PC-3 (cell line): Measurements from ENCODE around the gene PEPD. TPM values are rescaled to one million over a fixed set of nuclear protein-coding genes. Genes with fewer than 3 reads are reported as not detected.

Experiments used
- ATAC-seq: fragments of 200-7000 bp; cut with Tn5 transposase; 2 replicates; pipeline ENCODE4 v1.9.1; 2020; ENCODE audit warnings: mild to moderate bottlenecking, moderate library complexity
- BruUV-seq: library from RNA; stranded (reverse); fragments of 400-500 nt; replicated peaks from 2 replicates; lab custom pipeline; 2021; lab: Mats Ljungman, UMichigan
- CTCF ChIA-PET: fragments of 300-600 bp; sonication (Branson Sonifier 250); formaldehyde crosslinking; loops from one replicate; lab custom pipeline; 2022; ENCODE audit warnings: antibody characterized with exemption; lab: Charles Lee
- POLR2A ChIA-PET: fragments of 300-600 bp; sonication (Branson Sonifier 250); formaldehyde crosslinking; loops from one replicate; lab custom pipeline; 2022; ENCODE audit warnings: antibody characterized with exemption; ENCODE audit not compliant: unreplicated experiment; lab: Charles Lee
- DNase-seq: peaks from one replicate; pipeline ENCODE4 v3.0.0-alpha.2; 2015
- H2AFZ ChIP-seq: fragments of 300-600 bp; sonication (generic); 2 replicates; pipeline ENCODE4 v1.6.0; 2016; ENCODE audit warnings: antibody characterized with exemption, low read length
- H3F3A ChIP-seq: fragments of 300-600 bp; sonication (generic); one replicate; pipeline ENCODE4 v1.6.0; 2017; ENCODE audit warnings: antibody characterized with exemption, low read length, control low read depth, mild to moderate bottlenecking; ENCODE audit not compliant: unreplicated experiment
- H3K27ac ChIP-seq: fragments of 300-600 bp; sonication (generic); 2 replicates; pipeline ENCODE4 v1.5.1; 2016; ENCODE audit warnings: mild to moderate bottlenecking, low read length
- H3K27me3 ChIP-seq: fragments of 300-600 bp; sonication (generic); 2 replicates; pipeline ENCODE4 v1.6.1; 2016; ENCODE audit warnings: low read length, mixed read lengths
- H3K36me3 ChIP-seq: fragments of 300-600 bp; sonication (generic); 2 replicates; pipeline ENCODE4 v1.6.1; 2016; ENCODE audit warnings: low read depth, mixed run types, low read length, mixed read lengths
- H3K4me1 ChIP-seq: fragments of 300-600 bp; sonication (generic); 2 replicates; pipeline ENCODE4 v1.5.1; 2016; ENCODE audit warnings: low read length; ENCODE audit not compliant: insufficient read depth
- H3K4me2 ChIP-seq: fragments of 300-600 bp; sonication (generic); 2 replicates; pipeline ENCODE4 v1.6.0; 2016; ENCODE audit warnings: low read length
- H3K4me3 ChIP-seq: fragments of 300-600 bp; sonication (generic); 2 replicates; pipeline ENCODE4 v1.5.1; 2016; ENCODE audit warnings: mild to moderate bottlenecking, low read length, mixed read lengths
- H3K79me2 ChIP-seq: fragments of 300-600 bp; sonication (generic); 2 replicates; pipeline ENCODE4 v1.6.1; 2017; ENCODE audit warnings: low read length, mixed read lengths
- H3K9ac ChIP-seq: fragments of 300-600 bp; sonication (generic); 2 replicates; pipeline ENCODE4 v1.6.0; 2016; ENCODE audit warnings: mild to moderate bottlenecking, low read length
- H3K9me2 ChIP-seq: fragments of 300-600 bp; sonication (generic); replicated peaks from 2 replicates; pipeline ENCODE4 v1.6.1; 2016; ENCODE audit warnings: mixed run types, low read length, mixed read lengths
- H3K9me3 ChIP-seq: fragments of 300-600 bp; sonication (generic); 2 replicates; pipeline ENCODE4 v1.6.1; 2016; ENCODE audit warnings: low read length, mixed read lengths
- H4K20me1 ChIP-seq: fragments of 300-600 bp; sonication (generic); 2 replicates; pipeline ENCODE4 v1.6.1; 2016; ENCODE audit warnings: low read length, mixed read lengths
- EZH2 ChIP-seq: fragments of 300-600 bp; sonication (generic); IDR thresholded peaks from one replicate; pipeline ENCODE4 v1.6.1; 2017; ENCODE audit warnings: antibody characterized with exemption, mild to moderate bottlenecking, low read length; ENCODE audit not compliant: unreplicated experiment
- EZH2phosphoT487 ChIP-seq: fragments of 300-600 bp; sonication (generic); IDR thresholded peaks from 2 replicates; pipeline ENCODE4 v1.6.1; 2018; ENCODE audit warnings: mild to moderate bottlenecking, antibody characterized with exemption, low read length, borderline replicate concordance
- intact Hi-C: fragments of 100-400 bp; cut with micrococcal nuclease; formaldehyde crosslinking; loops from 2 replicates; pipeline ENCODE4 v1.9.0; 2023
- total RNA-seq: library from RNA; depleted of rRNA; stranded (reverse); fragments of >200 nt; gene quantifications from 2 replicates; pipeline ENCODE4 v1.2.3, GENCODE V29; 2014
- TF ChIP-seq, protein P1 (sequence below): fragments of 300-600 bp; sonication (generic); conservative IDR thresholded peaks from 2 replicates; pipeline ENCODE4 v1.5.1; 2017; ENCODE audit warnings: antibody characterized with exemption, low read depth, mild to moderate bottlenecking, low read length

The PEPD gene
- total RNA-seq, 1 experiment from 2014 or later: 53.4 TPM

DNA sequence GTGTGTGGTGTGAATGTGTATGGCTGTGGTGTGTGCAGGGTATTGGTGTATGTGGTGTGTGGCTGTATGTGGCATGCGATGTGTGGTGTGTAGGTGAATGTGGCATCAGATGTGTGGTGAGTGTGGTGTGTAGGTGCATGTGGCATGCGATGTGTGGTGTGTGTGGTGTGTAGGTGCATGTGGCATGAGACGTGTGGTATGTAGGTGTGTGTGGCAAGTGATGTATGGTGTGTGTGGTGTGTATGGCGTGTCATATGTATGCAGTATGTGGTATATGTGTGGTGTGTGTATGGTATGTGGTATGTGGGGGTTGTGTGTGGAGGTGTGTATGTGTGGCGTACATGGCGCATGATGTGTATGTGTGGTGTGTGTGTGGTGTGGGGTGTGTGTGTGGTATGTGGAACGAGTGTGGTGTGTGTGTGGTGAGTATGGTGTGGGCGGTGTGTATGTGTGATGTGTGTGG is 63.4 kb downstream of the PEPD start:
- no peak overlapping the region for H3K9ac ChIP-seq
- no peaks in the 10 kb centered on the region for H3K79me2 ChIP-seq
- H4K20me1 ChIP-seq: no peaks in the 10 kb centered on the region
- no peak overlapping the region for H3K4me2 ChIP-seq
- no TSS peak for BruUV-seq
- ChIA-PET POLR2A (no interaction called here), CTCF (no interaction called here)
- no peak overlapping the region for H2AFZ ChIP-seq
- DNase-seq: no peak
- intact Hi-C loops: no loop called here
- no peaks in the 10 kb centered on the region for H3K9me2 ChIP-seq
- no peaks in the 10 kb centered on the region for H3K27me3 ChIP-seq
- no peaks in the 10 kb centered on the region for H3K36me3 ChIP-seq
- TF ChIP-seq EZH2: no peak
- no peak for TF ChIP-seq EZH2phosphoT487
- TF ChIP-seq, protein P1, sequence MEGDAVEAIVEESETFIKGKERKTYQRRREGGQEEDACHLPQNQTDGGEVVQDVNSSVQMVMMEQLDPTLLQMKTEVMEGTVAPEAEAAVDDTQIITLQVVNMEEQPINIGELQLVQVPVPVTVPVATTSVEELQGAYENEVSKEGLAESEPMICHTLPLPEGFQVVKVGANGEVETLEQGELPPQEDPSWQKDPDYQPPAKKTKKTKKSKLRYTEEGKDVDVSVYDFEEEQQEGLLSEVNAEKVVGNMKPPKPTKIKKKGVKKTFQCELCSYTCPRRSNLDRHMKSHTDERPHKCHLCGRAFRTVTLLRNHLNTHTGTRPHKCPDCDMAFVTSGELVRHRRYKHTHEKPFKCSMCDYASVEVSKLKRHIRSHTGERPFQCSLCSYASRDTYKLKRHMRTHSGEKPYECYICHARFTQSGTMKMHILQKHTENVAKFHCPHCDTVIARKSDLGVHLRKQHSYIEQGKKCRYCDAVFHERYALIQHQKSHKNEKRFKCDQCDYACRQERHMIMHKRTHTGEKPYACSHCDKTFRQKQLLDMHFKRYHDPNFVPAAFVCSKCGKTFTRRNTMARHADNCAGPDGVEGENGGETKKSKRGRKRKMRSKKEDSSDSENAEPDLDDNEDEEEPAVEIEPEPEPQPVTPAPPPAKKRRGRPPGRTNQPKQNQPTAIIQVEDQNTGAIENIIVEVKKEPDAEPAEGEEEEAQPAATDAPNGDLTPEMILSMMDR: no peak
- H3K9me3 ChIP-seq: no peaks in the 10 kb centered on the region
- no peaks in the 10 kb centered on the region for H3K4me1 ChIP-seq
- H3F3A ChIP-seq: no peaks in the 10 kb centered on the region
- no peak overlapping the region for H3K4me3 ChIP-seq
- no peak for ATAC-seq
- no peak overlapping the region for H3K27ac ChIP-seq

DNA sequence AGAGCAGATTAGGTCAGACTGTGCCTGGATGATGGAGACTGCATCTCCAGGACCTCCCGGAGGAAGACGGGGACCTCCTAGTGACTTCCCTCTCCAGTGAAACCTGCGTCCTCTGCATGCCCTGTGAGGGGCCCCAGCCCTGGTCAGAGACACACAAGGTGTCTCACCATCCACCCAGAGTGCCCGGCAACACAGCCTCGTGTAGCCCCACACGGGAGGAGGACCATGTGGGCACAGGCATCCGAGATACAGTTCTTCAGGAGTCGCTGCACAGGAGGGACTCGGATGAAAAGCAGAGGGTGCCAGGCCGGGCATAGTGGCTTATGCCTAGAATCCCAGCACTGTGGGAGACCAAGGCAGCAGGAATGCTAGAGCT is 64.8 kb downstream of the PEPD start:
- Histone ChIP-seq H2AFZ (no peak overlapping the region), H3K4me1 (no peaks in the 10 kb centered on the region), H3K4me2 (no peak overlapping the region), H4K20me1 (no peaks in the 10 kb centered on the region), H3F3A (no peaks in the 10 kb centered on the region), H3K36me3 (no peaks in the 10 kb centered on the region), H3K27ac (no peak overlapping the region), H3K4me3 (no peak overlapping the region), H3K9me2 (no peaks in the 10 kb centered on the region), H3K9ac (no peak overlapping the region), H3K27me3 (no peaks in the 10 kb centered on the region), H3K79me2 (no peaks in the 10 kb centered on the region), H3K9me3 (no peaks in the 10 kb centered on the region)
- TF ChIP-seq EZH2 (no peak), EZH2phosphoT487 (no peak)
- TF ChIP-seq, protein P1: no peak
- no TSS peak for BruUV-seq
- intact Hi-C loops: no loop called here
- ChIA-PET POLR2A (no interaction called here), CTCF (interaction anchor here (0.6 kb wide), 1 partner anchor 290 kb away, joined by 3 read pairs; no protein-coding TSS in a partner anchor)
- ATAC-seq: no peak
- DNase-seq: no peak

DNA sequence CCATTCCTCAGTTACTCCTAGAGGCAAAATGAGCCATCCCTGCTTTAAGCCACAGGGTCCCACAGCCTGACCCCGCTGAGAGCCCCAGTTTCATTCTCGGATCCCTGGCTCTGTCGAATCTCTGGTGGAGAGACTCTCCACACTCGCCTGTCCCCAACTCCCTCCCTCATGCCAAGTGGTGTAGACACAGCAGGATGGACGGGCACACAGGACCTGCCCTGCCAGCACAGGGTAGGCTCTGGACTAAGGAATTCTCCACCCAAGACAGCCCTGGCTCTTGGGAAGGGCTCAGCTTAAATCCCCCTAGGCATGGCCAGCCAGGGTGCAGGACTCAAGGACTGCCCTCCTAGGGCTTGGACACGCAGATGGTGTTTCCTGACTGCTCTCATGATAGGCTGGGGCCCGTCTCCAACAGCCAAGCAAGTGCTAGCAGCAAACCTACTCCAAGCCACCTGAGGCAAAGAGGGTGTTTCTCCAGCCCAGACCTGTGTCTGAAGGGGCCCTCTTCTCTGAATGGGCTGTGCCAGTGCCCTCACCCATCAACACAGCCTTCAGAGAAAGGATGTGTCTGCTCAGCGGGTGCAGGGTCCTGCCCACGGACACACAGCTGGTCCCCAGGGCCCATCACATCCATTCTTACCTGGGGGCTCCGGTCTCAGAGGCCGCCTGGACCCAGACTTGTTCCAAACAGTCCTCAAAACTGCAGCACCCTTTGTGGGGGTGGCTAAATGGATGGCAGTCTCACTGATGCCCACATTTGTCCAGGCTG is 65.3 kb downstream of the PEPD start:
- no peaks in the 10 kb centered on the region for H3K36me3 ChIP-seq
- POLR2A ChIA-PET: no interaction called here
- no peak overlapping the region for H3K4me2 ChIP-seq
- no peaks in the 10 kb centered on the region for H3K27me3 ChIP-seq
- H2AFZ ChIP-seq: no peak overlapping the region
- DNase-seq: no peak
- no peaks in the 10 kb centered on the region for H3K4me1 ChIP-seq
- TF ChIP-seq, protein P1: no peak
- TF ChIP-seq EZH2: no peak
- no peak for TF ChIP-seq EZH2phosphoT487
- ATAC-seq: no peak
- intact Hi-C loops: no loop called here
- no TSS peak for BruUV-seq
- no peaks in the 10 kb centered on the region for H3K9me3 ChIP-seq
- CTCF ChIA-PET: no interaction called here
- no peaks in the 10 kb centered on the region for H3K79me2 ChIP-seq
- H4K20me1 ChIP-seq: no peaks in the 10 kb centered on the region
- H3K9me2 ChIP-seq: no peaks in the 10 kb centered on the region
- no peaks in the 10 kb centered on the region for H3F3A ChIP-seq
- H3K4me3 ChIP-seq: no peak overlapping the region
- H3K27ac ChIP-seq: no peak overlapping the region
- no peak overlapping the region for H3K9ac ChIP-seq
